GM19452 (cell line): ENCODE results near the gene CHPF.

Experiments used
- ATAC-seq: cut with Tn5 transposase; IDR thresholded peaks from one replicate; pipeline ENCODE4 v1.9.1; 2021; ENCODE audit not compliant: unreplicated experiment

CHPF gene

GRCh38 chr2:219543596-219544358, at the start of gene CHPF, which contains the start of gene TMEM198:
TSS of gene CHPF (minus strand) at chr2:219543809. CDS start at chr2:219543538, 271 bp downstream.
TSS of gene TMEM198 (plus strand) at chr2:219544028. CDS start at chr2:219544728, 700 bp downstream.
- ATAC-seq = peak; percentile 76

- no peak for ATAC-seq
Observed at GRCh38 chr2:219593154-219593553, 49.5 kb upstream of the CHPF start.

GRCh38 chr2:219592736-219593135, 49.1 kb upstream of the CHPF start:
- no peak for ATAC-seq

GRCh38 chr2:219591091-219591490, 47.5 kb upstream of the CHPF start:
- no peak for ATAC-seq

GRCh38 chr2:219581346-219581745, 37.7 kb upstream of the CHPF start:
- ATAC-seq = no peak

- ATAC-seq = no peak
Observed at GRCh38 chr2:219578811-219579613, 35.4 kb upstream of the CHPF start.

GRCh38 chr2:219576505-219577388, 33.1 kb upstream of the CHPF start:
- no peak for ATAC-seq

GRCh38 chr2:219575566-219576504, 32.2 kb upstream of the CHPF start:
- no peak for ATAC-seq

- no peak for ATAC-seq
Observed at GRCh38 chr2:219574484-219575311, 31.1 kb upstream of the CHPF start.

GRCh38 chr2:219573166-219573565, 29.6 kb upstream of the CHPF start:
- ATAC-seq = no peak

- ATAC-seq = no peak
Observed at GRCh38 chr2:219572237-219573001, 28.8 kb upstream of the CHPF start, which contains the start of gene INHA. TSS of gene INHA (plus strand) at chr2:219572310. CDS start at chr2:219572375, 65 bp downstream.

- ATAC-seq = no peak
Observed at GRCh38 chr2:219571311-219572236, 28.0 kb upstream of the CHPF start, which contains the start of gene OBSL1. TSS of gene OBSL1 (minus strand) at chr2:219571539. CDS start at chr2:219571232, 307 bp downstream.

GRCh38 chr2:219570924-219571310, 27.3 kb upstream of the CHPF start:
- ATAC-seq = no peak

- no peak for ATAC-seq
Observed at GRCh38 chr2:219570194-219570923, 26.8 kb upstream of the CHPF start.

- ATAC-seq = no peak
Observed at GRCh38 chr2:219569635-219570034, 26.0 kb upstream of the CHPF start.

GRCh38 chr2:219569041-219569440, 25.4 kb upstream of the CHPF start:
- no peak for ATAC-seq
